OCI-LY1 (cell line): ENCODE data around the gene ZBTB48.

Experiments used
- H2AFZ ChIP-seq: fragments of 200-600 bp; sonication (generic), shearing (Covaris generic); 2 replicates; pipeline ENCODE4 v1.6.0; 2014; ENCODE audit warnings: antibody characterized with exemption, mild to moderate bottlenecking, low read length
- H3F3A ChIP-seq: fragments of 200-600 bp; sonication (generic), shearing (Covaris generic); 2 replicates; pipeline ENCODE4 v1.6.0; 2014; ENCODE audit warnings: mild to moderate bottlenecking, antibody characterized with exemption, low read length, moderate library complexity; ENCODE audit not compliant: insufficient read depth
- H3K27ac ChIP-seq: fragments of 200-600 bp; sonication (generic); 2 replicates; pipeline ENCODE4 v1.5.1; 2014; ENCODE audit warnings: low read length, mixed run types, mild to moderate bottlenecking, low read depth; ENCODE audit not compliant: poor library complexity, severe bottlenecking
- H3K27me3 ChIP-seq: fragments of 200-600 bp; sonication (generic); 2 replicates; pipeline ENCODE4 v1.6.0; 2014; ENCODE audit warnings: antibody characterized with exemption, mild to moderate bottlenecking, low read length, moderate library complexity; ENCODE audit not compliant: insufficient read depth
- H3K36me3 ChIP-seq: fragments of 200-600 bp; sonication (generic); 2 replicates; pipeline ENCODE4 v1.6.1; 2014; ENCODE audit warnings: mild to moderate bottlenecking, antibody characterized with exemption, low read length, moderate library complexity, mixed read lengths; ENCODE audit not compliant: insufficient read depth
- H3K4me1 ChIP-seq: fragments of 200-600 bp; sonication (generic); 2 replicates; pipeline ENCODE4 v1.5.1; 2014; ENCODE audit warnings: mild to moderate bottlenecking, low read length, moderate library complexity; ENCODE audit not compliant: insufficient read depth, severe bottlenecking
- H3K4me2 ChIP-seq: fragments of 200-600 bp; sonication (generic), shearing (Covaris generic); 2 replicates; pipeline ENCODE4 v1.6.1; 2014; ENCODE audit warnings: low read length
- H3K4me3 ChIP-seq: fragments of 200-600 bp; sonication (generic); 2 replicates; pipeline ENCODE4 v1.5.1; 2014; ENCODE audit warnings: low read length, low read depth, mild to moderate bottlenecking, mixed read lengths; ENCODE audit not compliant: poor library complexity, severe bottlenecking
- H3K79me2 ChIP-seq: fragments of 200-600 bp; shearing (Covaris generic); 2 replicates; pipeline ENCODE4 v1.6.1; 2016; ENCODE audit warnings: mixed run types, low read length, mixed read lengths; ENCODE audit not compliant: insufficient read depth
- H3K9ac ChIP-seq: fragments of 200-600 bp; sonication (generic), shearing (Covaris generic); 2 replicates; pipeline ENCODE4 v1.6.1; 2014; ENCODE audit warnings: mild to moderate bottlenecking, low read length, mixed read lengths
- H3K9me2 ChIP-seq: fragments of 200-600 bp; sonication (generic), shearing (Covaris generic); 2 replicates; pipeline ENCODE4 v1.6.1; 2014; ENCODE audit warnings: low read depth, mild to moderate bottlenecking, low read length, mixed read lengths
- H3K9me3 ChIP-seq: fragments of 200-600 bp; shearing (Covaris generic); 2 replicates; pipeline ENCODE4 v1.6.1; 2014; ENCODE audit warnings: low read length, mixed read lengths
- H4K20me1 ChIP-seq: fragments of 200-600 bp; sonication (generic), shearing (Covaris generic); 2 replicates; pipeline ENCODE4 v1.6.0; 2016; ENCODE audit warnings: mild to moderate bottlenecking, low read length; ENCODE audit not compliant: insufficient read depth
- CTCF ChIP-seq: fragments of 200-600 bp; sonication (generic), shearing (Covaris generic); IDR thresholded peaks from 2 replicates; pipeline ENCODE4 v1.5.1; 2017; ENCODE audit warnings: mild to moderate bottlenecking, antibody characterized with exemption, low read length, moderate library complexity, mixed read lengths
- EZH2 ChIP-seq: fragments of 200-600 bp; sonication (generic), shearing (Covaris generic); IDR thresholded peaks from 2 replicates; pipeline ENCODE4 v1.8.0; 2017; ENCODE audit warnings: borderline replicate concordance, mixed run types, mild to moderate bottlenecking, antibody characterized with exemption, low read length, moderate library complexity, mixed read lengths

ZBTB48 gene

GRCh38 chr1:6591222-6591621, 11.4 kb downstream of the ZBTB48 start:
- TF ChIP-seq EZH2 (no peak), CTCF (no peak)
- no peaks in the 10 kb centered on the region for H4K20me1 ChIP-seq
- H3F3A ChIP-seq = no peaks in the 10 kb centered on the region
- H2AFZ ChIP-seq = no peak overlapping the region
- no peaks in the 10 kb centered on the region for H3K27me3 ChIP-seq
- H3K27ac ChIP-seq = peak overlapping the region; percentile 98
- H3K4me3 ChIP-seq = no peak overlapping the region
- peak overlapping the region; percentile 14; the same call in 1 of the 2 replicates for H3K4me2 ChIP-seq
- peaks cover 93% of the 10 kb centered on the region for H3K36me3 ChIP-seq
- peaks cover 40% of the 10 kb centered on the region for H3K4me1 ChIP-seq
- H3K9me2 ChIP-seq = no peaks in the 10 kb centered on the region
- H3K9ac ChIP-seq = peak overlapping the region; percentile 10; the same call in 1 of the 2 replicates
- H3K9me3 ChIP-seq = no peaks in the 10 kb centered on the region
- H3K79me2 ChIP-seq = no peaks in the 10 kb centered on the region

- H3F3A ChIP-seq = no peaks in the 10 kb centered on the region
- peaks cover 38% of the 10 kb centered on the region for H3K4me1 ChIP-seq
- H3K27me3 ChIP-seq = no peaks in the 10 kb centered on the region
- no peaks in the 10 kb centered on the region for H3K9me2 ChIP-seq
- peak overlapping the region; percentile 14; the same call in 1 of the 2 replicates for H3K4me2 ChIP-seq
- H2AFZ ChIP-seq = no peak overlapping the region
- H3K79me2 ChIP-seq = no peaks in the 10 kb centered on the region
- no peak overlapping the region for H3K4me3 ChIP-seq
- H3K36me3 ChIP-seq = peaks cover 96% of the 10 kb centered on the region
- H3K9ac ChIP-seq = peak overlapping the region; percentile 10; the same call in 1 of the 2 replicates
- peak overlapping the region; percentile 98 for H3K27ac ChIP-seq
- TF ChIP-seq EZH2 (no peak), CTCF (no peak)
- H3K9me3 ChIP-seq = no peaks in the 10 kb centered on the region
- no peaks in the 10 kb centered on the region for H4K20me1 ChIP-seq
Observed at GRCh38 chr1:6591644-6592043, 11.8 kb downstream of the ZBTB48 start.

GRCh38 chr1:6592441-6592840, 12.6 kb downstream of the ZBTB48 start:
- Histone ChIP-seq H3K4me1 (peaks cover 37% of the 10 kb centered on the region), H4K20me1 (no peaks in the 10 kb centered on the region), H3K27ac (peak overlapping the region; percentile 98), H3K9me3 (no peaks in the 10 kb centered on the region), H3K9me2 (no peaks in the 10 kb centered on the region), H3K4me2 (no peak overlapping the region), H3K9ac (no peak overlapping the region), H3K27me3 (no peaks in the 10 kb centered on the region), H3K4me3 (no peak overlapping the region), H3K36me3 (peaks cover 99% of the 10 kb centered on the region), H3K79me2 (no peaks in the 10 kb centered on the region), H3F3A (no peaks in the 10 kb centered on the region), H2AFZ (no peak overlapping the region)
- TF ChIP-seq CTCF = no peak
- no peak for TF ChIP-seq EZH2
